ENCODE results near the gene SPCS1.

Gene SPCS1

GRCh38 chr3:52694528-52695189 is 11.2 kb upstream of the SPCS1 start:
- no peak overlapping the region for H3K4me3 ChIP-seq (ENCODE audit: low read depth, low read length)

GRCh38 chr3:52695798-52696671 is 9.9 kb upstream of the SPCS1 start:
- no peak overlapping the region for H3K4me3 ChIP-seq (ENCODE audit: low read depth, low read length)

GRCh38 chr3:52696830-52697631 is 8.9 kb upstream of the SPCS1 start:
- no peak overlapping the region for H3K4me3 ChIP-seq (ENCODE audit: low read depth, low read length)

GRCh38 chr3:52697632-52697965 is 8.3 kb upstream of the SPCS1 start:
- no peak overlapping the region for H3K4me3 ChIP-seq (ENCODE audit: low read depth, low read length)

GRCh38 chr3:52703341-52703740 is 2.6 kb upstream of the SPCS1 start:
- H3K4me3 ChIP-seq (ENCODE audit: low read depth, low read length): no peak overlapping the region

- H3K4me3 ChIP-seq (ENCODE audit: low read depth, low read length): peak overlapping the region; percentile 90
Measured at GRCh38 chr3:52704611-52705437, 1.1 kb upstream of the SPCS1 start.

- peak overlapping the region; percentile 90 for H3K4me3 ChIP-seq (ENCODE audit: low read depth, low read length)
Measured at GRCh38 chr3:52705438-52705687, 543 bp upstream of the SPCS1 start.

- no peak overlapping the region for H3K4me3 ChIP-seq (ENCODE audit: low read depth, low read length)
Measured at GRCh38 chr3:52707585-52707984, 1.7 kb downstream of the SPCS1 start.

- H3K4me3 ChIP-seq (ENCODE audit: low read depth, low read length): no peak overlapping the region
Measured at GRCh38 chr3:52710512-52710911, 4.6 kb downstream of the SPCS1 start.

GRCh38 chr3:52712291-52713212 is 6.6 kb downstream of the SPCS1 start:
- H3K4me3 ChIP-seq (ENCODE audit: low read depth, low read length): no peak overlapping the region

- H3K4me3 ChIP-seq (ENCODE audit: low read depth, low read length): peak overlapping the region; percentile 35
Measured at GRCh38 chr3:52714335-52715302, 8.7 kb downstream of the SPCS1 start.

- no peak overlapping the region for H3K4me3 ChIP-seq (ENCODE audit: low read depth, low read length)
Measured at GRCh38 chr3:52715714-52716305, 9.9 kb downstream of the SPCS1 start.

GRCh38 chr3:52719618-52720017 is 13.7 kb downstream of the SPCS1 start:
- H3K4me3 ChIP-seq (ENCODE audit: low read depth, low read length): no peak overlapping the region

- H3K4me3 ChIP-seq (ENCODE audit: low read depth, low read length): no peak overlapping the region
Measured at GRCh38 chr3:52721002-52721729, 15.3 kb downstream of the SPCS1 start.

- no peak overlapping the region for H3K4me3 ChIP-seq (ENCODE audit: low read depth, low read length)
Measured at GRCh38 chr3:52721730-52722008, 15.8 kb downstream of the SPCS1 start.

- no peak overlapping the region for H3K4me3 ChIP-seq (ENCODE audit: low read depth, low read length)
Measured at GRCh38 chr3:52722491-52722890, 16.6 kb downstream of the SPCS1 start.

- H3K4me3 ChIP-seq (ENCODE audit: low read depth, low read length): no peak overlapping the region
Measured at GRCh38 chr3:52723935-52724334, 18.0 kb downstream of the SPCS1 start.

GRCh38 chr3:52724511-52724910 is 18.6 kb downstream of the SPCS1 start:
- no peak overlapping the region for H3K4me3 ChIP-seq (ENCODE audit: low read depth, low read length)

All from iPS-11a (cell line).